Esophagus squamous epithelium (tissue), 5 donors: ENCODE measurements around the gene STK11. TPM values are rescaled to one million over a fixed set of nuclear protein-coding genes. Genes with fewer than 3 reads are reported as not detected.

Source experiments
- DNase-seq: peaks from one replicate; lab custom pipeline; 2025; lab: John Stamatoyannopoulos, UW
- H3K27ac ChIP-seq, 4 donors: fragments of 200-600 bp; sonication (generic); one replicate each; pipeline ENCODE4 v1.5.1; 2016 to 2019; ENCODE audit warnings: mild to moderate bottlenecking in 1 of 4
- H3K27me3 ChIP-seq, 4 donors: fragments of 200-600 bp; sonication (generic); 1 replicate in 3 of 4; 2 replicates in 1 of 4; pipeline versions ENCODE4 v1.5.1 to v1.6.0; 2017 to 2021; ENCODE audit warnings: antibody characterized with exemption in 1 of 4
- H3K36me3 ChIP-seq, 3 donors: fragments of 200-600 bp; sonication (generic); one replicate each; pipeline ENCODE4 v1.5.1; 2016 to 2019
- H3K4me1 ChIP-seq, 3 donors: fragments of 200-600 bp; sonication (generic); one replicate each; pipeline ENCODE4 v1.5.1; 2017 to 2019
- H3K4me3 ChIP-seq, 4 donors: fragments of 200-600 bp; sonication (generic); 1 replicate in 3 of 4; 2 replicates in 1 of 4; pipeline ENCODE4 v1.5.1; 2016 to 2019; ENCODE audit warnings: mild to moderate bottlenecking in 2 of 4, moderate library complexity in 1 of 4
- H3K9me3 ChIP-seq, 3 donors: fragments of 200-600 bp; sonication (generic); one replicate each; pipeline ENCODE4 v1.5.1; 2016 to 2019
- POLR2A ChIP-seq, 4 donors: fragments of 450-650 bp; IDR thresholded peaks; one replicate each; pipeline ENCODE4 v1.6.1; 2017; ENCODE audit warnings: antibody characterized with exemption in 4 of 4, mild to moderate bottlenecking in 4 of 4, moderate library complexity in 3 of 4
- WGBS, 2 donors: methylation state at CpG; one replicate each; pipeline ENCODE4 v1.1.5; 2018; 5-methylcytosine and 5-hydroxymethylcytosine counted together
- intact Hi-C: fragments of 100-400 bp; cut with DNase I; formaldehyde crosslinking; loops from one replicate; pipeline ENCODE4 v1.15.0; 2022
- total RNA-seq, 4 donors: library from RNA; depleted of rRNA; stranded (reverse); fragments of >200 nt; gene quantifications; one replicate each; pipeline ENCODE4 v1.1.0, GENCODE V29; 2016
- TF ChIP-seq, protein P1 (sequence below), 6 experiments: fragments of 450-650 bp in 4 of 6; fragments of 200-600 bp in 2 of 6; sonication (generic) in 2 of 6; IDR thresholded peaks; one replicate each; pipeline ENCODE4 v1.5.1; 2016 to 2019; ENCODE audit warnings: antibody characterized with exemption in 6 of 6, mild to moderate bottlenecking in 4 of 6, moderate library complexity in 4 of 6
- donor health status: DM: yes; HTN: yes; CAD: no.

Gene STK11
- total RNA-seq, 4 donors from 2014 or later: 59.3 to 68.5 (median 61.6) TPM

DNA sequence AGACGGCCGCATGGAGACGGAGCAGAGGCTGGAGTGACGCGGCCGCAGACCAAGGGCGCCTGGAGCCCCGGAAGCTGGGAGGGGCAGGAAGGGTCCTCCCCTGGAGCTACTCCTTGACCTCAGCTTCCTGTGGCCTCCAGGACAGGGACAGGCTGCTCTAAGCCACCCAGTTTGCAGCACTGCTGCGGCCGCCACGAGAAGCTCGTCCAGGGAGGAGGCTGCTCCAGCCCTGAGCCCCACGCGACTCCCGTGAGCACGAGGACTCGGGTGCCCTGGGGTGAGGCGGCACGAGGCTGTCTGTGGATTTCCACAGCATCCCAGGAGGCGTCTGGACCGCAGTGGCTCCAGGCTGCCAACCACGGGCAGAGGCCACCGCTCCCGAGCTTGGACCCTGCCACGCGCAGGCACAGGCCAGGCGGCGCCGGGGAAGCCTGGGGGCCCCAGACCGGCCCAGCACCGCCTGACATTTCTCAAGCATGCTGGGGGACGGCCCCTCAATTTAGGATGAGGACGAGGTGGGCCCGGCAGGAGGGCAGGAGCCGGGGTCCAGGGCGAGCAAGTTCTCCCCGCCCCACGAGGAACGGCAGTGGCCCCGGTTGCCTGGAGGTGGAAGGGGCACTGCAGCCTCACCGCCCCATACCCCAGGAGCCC, 42.2 kb upstream of the STK11 start:
- intact Hi-C loops: loop anchor here (10.0 kb wide), 1 partner anchor 49 kb away; no protein-coding TSS in a partner anchor
- TF ChIP-seq POLR2A (IDR thresholded peaks at IDR 0.05): no peak
- TF ChIP-seq, protein P1, sequence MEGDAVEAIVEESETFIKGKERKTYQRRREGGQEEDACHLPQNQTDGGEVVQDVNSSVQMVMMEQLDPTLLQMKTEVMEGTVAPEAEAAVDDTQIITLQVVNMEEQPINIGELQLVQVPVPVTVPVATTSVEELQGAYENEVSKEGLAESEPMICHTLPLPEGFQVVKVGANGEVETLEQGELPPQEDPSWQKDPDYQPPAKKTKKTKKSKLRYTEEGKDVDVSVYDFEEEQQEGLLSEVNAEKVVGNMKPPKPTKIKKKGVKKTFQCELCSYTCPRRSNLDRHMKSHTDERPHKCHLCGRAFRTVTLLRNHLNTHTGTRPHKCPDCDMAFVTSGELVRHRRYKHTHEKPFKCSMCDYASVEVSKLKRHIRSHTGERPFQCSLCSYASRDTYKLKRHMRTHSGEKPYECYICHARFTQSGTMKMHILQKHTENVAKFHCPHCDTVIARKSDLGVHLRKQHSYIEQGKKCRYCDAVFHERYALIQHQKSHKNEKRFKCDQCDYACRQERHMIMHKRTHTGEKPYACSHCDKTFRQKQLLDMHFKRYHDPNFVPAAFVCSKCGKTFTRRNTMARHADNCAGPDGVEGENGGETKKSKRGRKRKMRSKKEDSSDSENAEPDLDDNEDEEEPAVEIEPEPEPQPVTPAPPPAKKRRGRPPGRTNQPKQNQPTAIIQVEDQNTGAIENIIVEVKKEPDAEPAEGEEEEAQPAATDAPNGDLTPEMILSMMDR (IDR thresholded peaks at IDR 0.05): no peak
- no peak overlapping the region for H3K4me3 ChIP-seq
- no peak for DNase-seq
- peaks cover 29 to 66% (median 29%) of the 10 kb centered on the region in 3 donors for H3K4me1 ChIP-seq
- 85 to 91% methylated on average over 8 to 21 of the region's 41 CpGs for WGBS, 2 donors
- peak overlapping the region in 2 of 4 donors; percentile 5 to 21 for H3K27ac ChIP-seq
- peaks cover 0 to 49% (median 0%) of the 10 kb centered on the region in 3 donors for H3K36me3 ChIP-seq
- no peaks in the 10 kb centered on the region for H3K27me3 ChIP-seq
- no peaks in the 10 kb centered on the region for H3K9me3 ChIP-seq

DNA sequence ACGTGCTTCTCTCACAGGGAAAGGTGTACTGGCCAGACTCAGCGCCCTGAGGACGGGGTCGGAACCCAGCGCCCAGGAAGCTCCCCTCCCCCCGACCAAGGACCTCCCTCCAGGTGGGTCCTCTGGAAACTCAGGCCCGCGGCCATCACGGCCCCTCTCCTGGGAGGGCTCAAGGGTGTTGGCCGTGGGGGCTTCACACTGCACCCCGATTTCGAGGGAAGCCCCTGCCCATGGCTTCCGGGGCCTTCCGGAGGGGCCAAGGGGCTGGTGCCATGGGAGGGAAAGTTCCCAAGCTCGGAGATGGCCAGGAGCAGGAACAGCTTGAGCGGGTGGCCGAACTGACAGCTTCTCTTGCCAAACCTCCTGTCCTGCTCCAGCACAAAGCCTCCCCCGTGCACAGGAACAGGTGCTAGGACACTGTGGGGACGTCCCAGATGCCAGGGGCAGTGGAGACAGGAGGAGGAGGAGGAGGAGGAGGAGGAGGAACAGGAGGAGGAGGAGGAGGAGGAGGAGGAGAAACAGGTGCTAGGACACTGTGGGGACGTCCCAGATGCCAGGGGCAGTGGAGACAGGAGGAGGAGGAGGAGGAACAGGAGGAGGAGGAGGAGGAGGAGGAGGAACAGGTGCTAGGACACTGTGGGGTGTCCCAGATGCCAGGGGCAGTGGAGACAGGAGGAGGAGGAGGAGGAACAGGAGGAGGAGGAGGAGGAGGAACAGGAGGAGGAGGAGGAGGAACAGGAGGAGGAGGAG, 41.5 kb upstream of the STK11 start:
- intact Hi-C loops: loop anchor here (10.0 kb wide), 1 partner anchor 49 kb away; no protein-coding TSS in a partner anchor
- no peak for DNase-seq

GRCh38 chr19:1164684-1165531, 40.7 kb upstream of the STK11 start:
- WGBS, 2 donors: 52 to 67% methylated on average over 9 of the region's 21 CpGs
- DNase-seq: no peak

More for the DNA sequence above, 41.5 kb upstream of the STK11 start:
- WGBS, 2 donors: 57 to 64% methylated on average over 3 to 5 of the region's 20 CpGs
- Histone ChIP-seq H3K4me3 (no peak overlapping the region), H3K36me3 (peaks cover 0 to 43% (median 0%) of the 10 kb centered on the region in 3 donors), H3K4me1 (peaks cover 33 to 67% (median 35%) of the 10 kb centered on the region in 3 donors), H3K27ac (peak overlapping the region in 1 of 4 donors; percentile 5), H3K9me3 (no peaks in the 10 kb centered on the region), H3K27me3 (no peaks in the 10 kb centered on the region)
- TF ChIP-seq, protein P1 (IDR thresholded peaks at IDR 0.05): no peak
- TF ChIP-seq POLR2A (IDR thresholded peaks at IDR 0.05): no peak

GRCh38 chr19:1166872-1167573, 38.6 kb upstream of the STK11 start:
- Histone ChIP-seq H3K36me3 (peaks cover 0 to 33% (median 0%) of the 10 kb centered on the region in 3 donors), H3K27me3 (no peaks in the 10 kb centered on the region), H3K9me3 (no peaks in the 10 kb centered on the region), H3K4me3 (peak overlapping the region in 2 of 4 donors; percentile 38 to 87), H3K4me1 (peaks cover 54 to 80% (median 55%) of the 10 kb centered on the region in 3 donors), H3K27ac (peak overlapping the region; percentile 89 to 100 (median 96))
- intact Hi-C loops: loop anchor here (10.0 kb wide), 1 partner anchor 52 kb away; no protein-coding TSS in a partner anchor
- no peak for DNase-seq
- 74% methylated on average over 11 of the region's 33 CpGs; no CpG with 5 or more reads in 1 of the 2 donors for WGBS, 2 donors
- TF ChIP-seq, protein P1 (IDR thresholded peaks at IDR 0.05): no peak
- no peak for TF ChIP-seq POLR2A (IDR thresholded peaks at IDR 0.05)

More at GRCh38 chr19:1164684-1165531, 40.7 kb upstream of the STK11 start:
- Histone ChIP-seq H3K9me3 (no peaks in the 10 kb centered on the region), H3K4me1 (peaks cover 41 to 72% (median 43%) of the 10 kb centered on the region in 3 donors), H3K36me3 (peaks cover 0 to 41% (median 0%) of the 10 kb centered on the region in 3 donors), H3K4me3 (no peak overlapping the region), H3K27ac (peak overlapping the region; percentile 5 to 40 (median 35)), H3K27me3 (no peaks in the 10 kb centered on the region)
- intact Hi-C loops: loop anchor here (10.0 kb wide), 1 partner anchor 50 kb away; no protein-coding TSS in a partner anchor
- no peak for TF ChIP-seq POLR2A (IDR thresholded peaks at IDR 0.05)
- TF ChIP-seq, protein P1 (IDR thresholded peaks at IDR 0.05): no peak
